Upper lobe of right lung (tissue), 1 donor: ENCODE results near the gene CDH4. TPM values are rescaled to one million over a fixed set of nuclear protein-coding genes. Genes with fewer than 3 reads are reported as not detected.
A peak's percentile ranks its signal among the peaks of the same experiment; 100 is the strongest.
"Not testable (repeated sequence)": the region's sequence is repeated elsewhere in the genome, so short reads cannot be mapped to it uniquely, and the experiment has no call there.

ENCODE experiments used
- ATAC-seq: fragments of 200-7000 bp; cut with Tn5 transposase; one replicate; pipeline ENCODE4 v1.9.1; 2020; ENCODE audit warnings: mild to moderate bottlenecking, moderate library complexity
- DNase-seq: peaks from one replicate; pipeline ENCODE4 v3.0.0-alpha.2; 2020
- H3K27ac ChIP-seq: fragments of 200-600 bp; one replicate; pipeline ENCODE4 v1.8.0; 2022
- H3K27me3 ChIP-seq: fragments of 200-600 bp; one replicate; pipeline ENCODE4 v1.8.0; 2022; ENCODE audit warnings: mild to moderate bottlenecking
- H3K36me3 ChIP-seq: fragments of 200-600 bp; one replicate; pipeline ENCODE4 v1.8.0; 2022
- H3K4me1 ChIP-seq: fragments of 200-600 bp; one replicate; pipeline ENCODE4 v1.8.0; 2022
- H3K4me3 ChIP-seq: fragments of 200-600 bp; one replicate; pipeline ENCODE4 v1.8.0; 2022; ENCODE audit warnings: mild to moderate bottlenecking
- H3K9me3 ChIP-seq: fragments of 200-600 bp; one replicate; pipeline ENCODE4 v1.8.0; 2022
- intact Hi-C: fragments of 100-400 bp; cut with DNase I; formaldehyde crosslinking; loops from one replicate; pipeline ENCODE4 v1.11.0; 2022
- total RNA-seq: library from RNA; stranded (reverse); fragmentation: NEBNext Ultra II Directional; extraction: Animal tissue kit (Norgen Biotek cat#: 25700); gene quantifications from one replicate; pipeline ENCODE4 v1.2.1, GENCODE V29; 2021
- TF ChIP-seq, protein P1 (sequence below): fragments of 200-600 bp; IDR thresholded peaks from one replicate; pipeline ENCODE4 v1.8.0; 2022; ENCODE audit warnings: antibody characterized with exemption
- donor health status: DM: no; HTN: yes; CAD: no; lungs with severe emphysema.

CDH4 gene
- total RNA-seq, 1 donor from 2014 or later: 0.23 TPM

DNA sequence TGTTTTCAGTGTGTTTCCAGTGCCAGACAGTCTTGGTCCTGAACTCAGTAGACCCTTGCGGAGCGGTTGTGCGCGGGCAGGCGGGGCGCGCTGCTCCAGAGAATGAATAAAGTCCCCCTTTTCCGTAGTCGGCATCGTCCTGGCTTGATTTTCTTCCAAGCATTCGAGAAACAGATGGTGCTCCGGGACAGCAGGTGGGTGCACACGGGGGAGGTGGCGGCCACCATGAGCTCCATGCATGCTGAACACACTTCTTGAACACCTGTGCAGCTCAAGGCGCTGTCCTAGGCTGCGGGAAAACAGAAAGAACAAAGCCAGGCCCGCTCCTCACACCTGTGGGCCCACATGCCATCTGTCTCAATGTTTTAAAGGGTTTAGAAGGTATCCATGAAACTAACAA lies 688.4 kb downstream of the CDH4 start:
- TF ChIP-seq, protein P1, sequence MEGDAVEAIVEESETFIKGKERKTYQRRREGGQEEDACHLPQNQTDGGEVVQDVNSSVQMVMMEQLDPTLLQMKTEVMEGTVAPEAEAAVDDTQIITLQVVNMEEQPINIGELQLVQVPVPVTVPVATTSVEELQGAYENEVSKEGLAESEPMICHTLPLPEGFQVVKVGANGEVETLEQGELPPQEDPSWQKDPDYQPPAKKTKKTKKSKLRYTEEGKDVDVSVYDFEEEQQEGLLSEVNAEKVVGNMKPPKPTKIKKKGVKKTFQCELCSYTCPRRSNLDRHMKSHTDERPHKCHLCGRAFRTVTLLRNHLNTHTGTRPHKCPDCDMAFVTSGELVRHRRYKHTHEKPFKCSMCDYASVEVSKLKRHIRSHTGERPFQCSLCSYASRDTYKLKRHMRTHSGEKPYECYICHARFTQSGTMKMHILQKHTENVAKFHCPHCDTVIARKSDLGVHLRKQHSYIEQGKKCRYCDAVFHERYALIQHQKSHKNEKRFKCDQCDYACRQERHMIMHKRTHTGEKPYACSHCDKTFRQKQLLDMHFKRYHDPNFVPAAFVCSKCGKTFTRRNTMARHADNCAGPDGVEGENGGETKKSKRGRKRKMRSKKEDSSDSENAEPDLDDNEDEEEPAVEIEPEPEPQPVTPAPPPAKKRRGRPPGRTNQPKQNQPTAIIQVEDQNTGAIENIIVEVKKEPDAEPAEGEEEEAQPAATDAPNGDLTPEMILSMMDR: no peak
- Histone ChIP-seq H3K4me1 (no peaks in the 10 kb centered on the region), H3K27me3 (no peaks in the 10 kb centered on the region), H3K4me3 (no peak overlapping the region), H3K27ac (no peak overlapping the region), H3K36me3 (no peaks in the 10 kb centered on the region), H3K9me3 (no peaks in the 10 kb centered on the region)
- intact Hi-C loops: no loop called here
- DNase-seq: no peak
- no peak for ATAC-seq

DNA sequence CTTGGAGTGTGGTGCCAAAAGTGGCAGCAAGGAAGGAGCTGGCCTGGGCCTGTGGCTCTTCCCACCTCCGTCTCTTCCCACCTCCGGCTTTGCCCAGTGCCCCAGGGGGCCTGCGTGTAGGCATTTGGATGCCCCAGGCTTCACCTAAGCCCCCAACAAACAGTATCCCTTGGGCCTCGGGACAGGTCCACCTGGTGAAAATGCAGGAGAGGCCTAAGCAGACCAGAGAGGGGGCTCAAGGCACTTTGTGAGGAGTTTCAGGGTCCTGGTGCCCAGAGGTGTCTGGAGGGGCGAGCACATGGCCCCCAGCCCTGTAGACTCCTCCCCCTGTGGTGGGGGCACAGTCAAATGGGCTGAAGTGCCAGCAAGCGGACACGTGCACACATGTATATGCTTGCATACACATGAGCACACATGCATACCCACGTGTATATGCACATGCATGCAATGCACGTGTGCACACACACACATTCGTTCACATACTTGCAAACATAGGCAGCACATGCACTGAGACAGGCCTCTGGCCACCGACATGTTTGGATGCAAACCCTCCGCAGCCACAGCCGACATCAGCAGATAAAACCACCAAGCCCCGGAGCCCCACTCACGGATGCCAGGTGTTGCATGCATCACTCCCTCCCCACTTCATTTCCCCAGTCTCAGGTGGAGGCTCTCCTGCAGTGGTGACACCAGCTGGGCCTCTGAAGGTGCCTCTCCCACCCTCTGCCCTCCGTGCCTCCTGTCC lies 689.1 kb downstream of the CDH4 start:
- H3K36me3 ChIP-seq: no peaks in the 10 kb centered on the region
- no peaks in the 10 kb centered on the region for H3K27me3 ChIP-seq
- ATAC-seq (no peak), DNase-seq (peak; percentile 46)
- TF ChIP-seq, protein P1: no peak
- no peak overlapping the region for H3K4me3 ChIP-seq
- no peaks in the 10 kb centered on the region for H3K4me1 ChIP-seq
- no peak overlapping the region for H3K27ac ChIP-seq
- H3K9me3 ChIP-seq: no peaks in the 10 kb centered on the region
- intact Hi-C loops: no loop called here

DNA sequence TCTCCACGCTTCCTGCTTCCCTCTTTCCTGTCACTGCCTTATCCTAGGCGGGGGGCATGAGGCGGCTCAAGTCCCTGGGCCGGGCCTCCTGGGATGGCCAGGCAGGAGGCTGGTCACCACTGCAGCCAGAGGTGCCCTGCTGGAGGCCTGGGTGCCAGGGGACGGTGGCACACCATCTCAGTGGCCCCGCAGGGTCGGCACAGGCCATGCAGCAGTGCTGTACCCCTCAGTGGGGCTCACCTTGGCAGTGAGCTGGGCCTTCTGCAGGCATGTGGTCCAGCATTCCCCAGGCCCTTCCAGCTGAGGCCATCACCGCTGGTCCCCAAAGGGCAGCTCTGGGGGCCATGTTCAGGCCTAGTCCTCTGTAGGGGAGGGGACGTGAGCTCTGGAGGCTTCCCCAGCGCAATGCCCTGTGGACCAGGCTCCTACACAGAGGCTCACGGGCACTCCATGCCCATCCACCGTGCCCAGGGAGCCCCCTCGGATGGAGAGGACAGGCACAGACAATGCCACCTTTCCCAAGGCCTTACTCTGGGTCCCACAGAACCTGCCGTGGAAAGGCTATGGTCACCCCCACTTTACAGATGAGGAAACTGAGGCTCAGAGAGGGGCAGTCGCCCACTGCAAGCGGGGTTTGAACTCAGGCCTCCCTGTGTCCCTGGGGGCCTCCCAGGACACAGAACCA lies 689.8 kb downstream of the CDH4 start:
- H3K4me1 ChIP-seq: no peaks in the 10 kb centered on the region
- no peak overlapping the region for H3K27ac ChIP-seq
- TF ChIP-seq, protein P1: no peak
- no peaks in the 10 kb centered on the region for H3K27me3 ChIP-seq
- no peaks in the 10 kb centered on the region for H3K36me3 ChIP-seq
- H3K4me3 ChIP-seq: no peak overlapping the region
- H3K9me3 ChIP-seq: no peaks in the 10 kb centered on the region
- ATAC-seq (peak; percentile 32), DNase-seq (peak; percentile 62)
- intact Hi-C loops: no loop called here

DNA sequence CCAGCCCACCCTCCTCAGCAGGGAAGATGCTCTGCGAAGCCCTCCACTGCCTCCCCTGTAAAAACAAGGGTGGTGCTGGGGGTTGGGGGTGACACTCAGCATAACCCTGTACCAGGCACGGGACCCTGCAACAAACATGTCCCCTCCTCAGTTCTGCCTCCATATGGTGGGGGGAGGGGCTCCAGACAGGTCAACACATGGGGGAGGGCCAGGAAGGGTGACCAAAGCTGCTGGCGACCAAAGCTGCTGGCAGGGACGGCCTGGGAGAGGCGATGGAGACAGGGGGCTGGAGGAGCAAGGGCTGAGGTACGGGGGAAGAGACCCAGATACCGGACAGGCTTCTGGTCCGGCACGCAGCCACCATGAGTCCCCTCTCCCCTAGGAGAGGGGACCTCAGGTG lies 690.5 kb downstream of the CDH4 start:
- TF ChIP-seq, protein P1: no peak
- H3K27ac ChIP-seq: no peak overlapping the region
- intact Hi-C loops: no loop called here
- H3K36me3 ChIP-seq: no peaks in the 10 kb centered on the region
- no peaks in the 10 kb centered on the region for H3K4me1 ChIP-seq
- DNase-seq (peak; percentile 53), ATAC-seq (no peak)
- no peak overlapping the region for H3K4me3 ChIP-seq
- no peaks in the 10 kb centered on the region for H3K27me3 ChIP-seq
- H3K9me3 ChIP-seq: no peaks in the 10 kb centered on the region

DNA sequence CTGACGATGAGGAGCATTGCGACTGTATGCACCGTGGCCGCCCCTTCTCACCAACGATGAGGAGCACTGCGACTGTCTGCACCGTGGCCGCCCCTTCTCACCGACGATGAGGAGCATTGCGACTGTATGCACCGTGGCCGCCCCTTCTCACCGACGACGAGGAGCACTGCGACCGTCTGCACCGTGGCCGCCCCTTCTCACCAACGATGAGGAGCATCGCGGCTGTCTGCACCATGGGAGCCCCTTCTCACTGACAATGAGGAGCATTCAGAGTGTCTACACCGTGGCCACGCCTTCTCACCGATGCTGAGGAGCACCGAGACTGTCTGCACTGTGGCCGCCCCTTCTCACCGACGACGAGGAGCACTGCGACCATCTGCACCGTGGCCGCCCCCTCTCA lies 692.9 kb downstream of the CDH4 start:
- H3K27me3 ChIP-seq, H3K4me3 ChIP-seq, ATAC-seq, DNase-seq, H3K4me1 ChIP-seq, H3K27ac ChIP-seq, intact Hi-C loops, H3K36me3 ChIP-seq, H3K9me3 ChIP-seq: not testable (repeated sequence)

DNA sequence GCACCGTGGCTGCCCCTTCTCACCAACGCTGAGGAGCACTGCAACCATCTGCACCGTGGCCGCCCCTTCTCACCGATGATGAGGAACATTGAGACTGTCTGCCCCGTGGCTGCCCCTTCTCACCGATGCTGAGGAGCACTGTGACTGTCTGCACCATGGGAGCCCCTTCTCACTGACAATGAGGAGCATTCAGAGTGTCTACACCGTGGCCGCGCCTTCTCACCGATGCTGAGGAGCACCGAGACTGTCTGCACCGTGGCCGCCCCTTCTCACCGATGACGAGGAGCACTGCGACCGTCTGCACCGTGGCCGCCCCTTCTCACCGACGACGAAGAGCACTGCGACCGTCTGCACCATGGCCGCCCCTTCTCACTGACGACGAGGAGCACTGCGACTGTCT lies 693.4 kb downstream of the CDH4 start:
- H3K4me3 ChIP-seq, intact Hi-C loops, H3K4me1 ChIP-seq, ATAC-seq, H3K36me3 ChIP-seq, DNase-seq, H3K9me3 ChIP-seq, H3K27me3 ChIP-seq, H3K27ac ChIP-seq: not testable (repeated sequence)

DNA sequence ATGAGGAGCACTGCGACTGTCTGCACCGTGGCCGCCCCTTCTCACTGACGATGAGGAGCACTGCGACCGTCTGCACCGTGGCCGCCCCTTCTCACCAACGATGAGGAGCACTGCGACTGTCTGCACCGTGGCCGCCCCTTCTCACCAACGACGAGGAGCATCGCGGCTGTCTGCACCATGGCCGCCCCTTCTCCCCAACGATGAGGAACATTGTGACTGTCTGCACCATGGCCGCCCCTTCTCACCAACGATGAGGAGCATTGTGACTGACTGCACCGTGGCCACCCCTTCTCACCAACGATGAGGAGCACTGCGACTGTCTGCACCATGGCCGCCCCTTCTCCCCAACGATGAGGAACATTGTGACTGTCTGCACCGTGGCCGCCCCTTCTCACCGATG lies 696.0 kb downstream of the CDH4 start:
- not testable (repeated sequence) for DNase-seq

More for the DNA sequence above, 696.0 kb downstream of the CDH4 start:
- H3K36me3 ChIP-seq, intact Hi-C loops, H3K9me3 ChIP-seq, H3K27ac ChIP-seq, ATAC-seq, H3K4me3 ChIP-seq, H3K4me1 ChIP-seq: not testable (repeated sequence)
- H3K27me3 ChIP-seq: peaks cover 12% of the 10 kb centered on the region
